Neural cell (in vitro differentiated cells): ENCODE results near the gene AGBL4. TPM values are rescaled to one million over a fixed set of nuclear protein-coding genes. Genes with fewer than 3 reads are reported as not detected.

ENCODE experiments used
- H2AFZ ChIP-seq: fragments of 200-600, 300-800 bp; sonication (generic), shearing (Covaris generic); 2 replicates; pipeline ENCODE4 v1.6.0; 2014; ENCODE audit warnings: low read depth, mild to moderate bottlenecking, antibody characterized with exemption, low read length, moderate library complexity
- H3F3A ChIP-seq: fragments of 200-600 bp; shearing (Covaris generic); 2 replicates; pipeline ENCODE4 v1.6.1; 2016; ENCODE audit warnings: mild to moderate bottlenecking, moderate library complexity, mixed read lengths, antibody characterized with exemption, low read length; ENCODE audit not compliant: insufficient read depth, poor library complexity, severe bottlenecking
- H3K27ac ChIP-seq: fragments of 200-600, 300-800 bp; sonication (generic), shearing (Covaris generic); 2 replicates; pipeline ENCODE4 v1.5.1; 2014; ENCODE audit warnings: mild to moderate bottlenecking, low read length, moderate library complexity
- H3K27me3 ChIP-seq: fragments of 300-800, 200-600 bp; sonication (generic), shearing (Covaris generic); 2 replicates; pipeline ENCODE4 v1.6.0; 2014; ENCODE audit warnings: mild to moderate bottlenecking, low read depth, low read length, moderate library complexity; ENCODE audit not compliant: insufficient read depth
- H3K36me3 ChIP-seq: fragments of 300-800, 200-600 bp; sonication (generic), shearing (Covaris generic); 2 replicates; pipeline ENCODE4 v1.5.1; 2014; ENCODE audit warnings: mild to moderate bottlenecking, antibody characterized with exemption, low read length, moderate library complexity; ENCODE audit not compliant: insufficient read depth
- H3K4me2 ChIP-seq: fragments of 300-800, 200-600 bp; sonication (generic), shearing (Covaris generic); 2 replicates; pipeline ENCODE4 v1.6.0; 2014; ENCODE audit warnings: mild to moderate bottlenecking, low read length
- H3K4me3 ChIP-seq: fragments of 300-800, 200-600 bp; sonication (generic), shearing (Covaris generic); 2 replicates; pipeline ENCODE4 v1.5.1; 2014; ENCODE audit warnings: mild to moderate bottlenecking, low read length, moderate library complexity
- H3K79me2 ChIP-seq: fragments of 200-600 bp; shearing (Covaris generic); replicated peaks from 2 replicates; pipeline ENCODE4 v1.6.0; 2014; ENCODE audit warnings: mild to moderate bottlenecking, low read length, moderate library complexity; ENCODE audit not compliant: insufficient read depth
- H3K9ac ChIP-seq: fragments of 300-800, 200-600 bp; sonication (generic), shearing (Covaris generic); 2 replicates; pipeline ENCODE4 v1.6.1; 2016; ENCODE audit warnings: mild to moderate bottlenecking, low read length, mixed read lengths
- H3K9me2 ChIP-seq: fragments of 200-600 bp; shearing (Covaris generic); 2 replicates; pipeline ENCODE4 v1.6.1; 2016; ENCODE audit warnings: mild to moderate bottlenecking, low read length, mixed read lengths; ENCODE audit not compliant: insufficient read depth
- H3K9me3 ChIP-seq: fragments of 200-600, 300-800 bp; sonication (generic), shearing (Covaris generic); 2 replicates; pipeline ENCODE4 v1.6.1; 2016; ENCODE audit warnings: mild to moderate bottlenecking, mixed run types, low read length, moderate library complexity, mixed read lengths
- H4K20me1 ChIP-seq: fragments of 200-600 bp; shearing (Covaris generic); 2 replicates; pipeline ENCODE4 v1.6.1; 2016; ENCODE audit warnings: mild to moderate bottlenecking, mixed run types; ENCODE audit not compliant: insufficient read depth
- EP300 ChIP-seq: fragments of 450-650 bp; conservative IDR thresholded peaks from 2 replicates; pipeline ENCODE4 v1.6.1; 2014; ENCODE audit warnings: antibody characterized with exemption, mild to moderate bottlenecking, moderate library complexity; ENCODE audit not compliant: poor library complexity, severe bottlenecking
- EZH2 ChIP-seq: fragments of 200-600, 300-800 bp; shearing (Covaris generic), sonication (generic); IDR thresholded peaks from 2 replicates; pipeline ENCODE4 v1.6.1; 2014; ENCODE audit warnings: antibody characterized with exemption, low read length, borderline replicate concordance, mild to moderate bottlenecking; ENCODE audit not compliant: insufficient read depth, poor library complexity, severe bottlenecking
- MXI1 ChIP-seq: fragments of 450-650 bp; conservative IDR thresholded peaks from 2 replicates; pipeline ENCODE4 v1.6.1; 2014; ENCODE audit warnings: antibody characterized with exemption, mild to moderate bottlenecking; ENCODE audit not compliant: poor library complexity, severe bottlenecking
- POLR2AphosphoS5 ChIP-seq: IDR thresholded peaks from 2 replicates; pipeline ENCODE4 v1.6.1; 2012
- RAD21 ChIP-seq: fragments of 450-650 bp; conservative IDR thresholded peaks from 2 replicates; pipeline ENCODE4 v1.6.1; 2014; ENCODE audit warnings: antibody characterized with exemption, mild to moderate bottlenecking, moderate library complexity
- SMC3 ChIP-seq: fragments of 450-650 bp; conservative IDR thresholded peaks from 2 replicates; pipeline ENCODE4 v1.6.1; 2014; ENCODE audit warnings: antibody characterized with exemption, mild to moderate bottlenecking, moderate library complexity; ENCODE audit not compliant: poor library complexity
- TAF1 ChIP-seq: IDR thresholded peaks from 2 replicates; pipeline ENCODE4 v1.6.1; 2012; ENCODE audit warnings: low read depth
- polyA plus RNA-seq: library from polyadenylated mRNA; depleted of rRNA; stranded (reverse); fragments of >200 nt; gene quantifications from 2 replicates; pipeline ENCODE4 v1.2.3, GENCODE V29; 2014
- TF ChIP-seq, protein P1 (sequence below): fragments of 450-650 bp; IDR thresholded peaks from 2 replicates; pipeline ENCODE4 v1.5.1; 2014; ENCODE audit warnings: antibody characterized with exemption, mild to moderate bottlenecking, moderate library complexity; ENCODE audit not compliant: poor library complexity, severe bottlenecking
- TF ChIP-seq, protein P2 (sequence below): IDR thresholded peaks from 2 replicates; pipeline ENCODE4 v1.6.1; 2012; ENCODE audit warnings: borderline replicate concordance

Gene AGBL4
- polyA plus RNA-seq, 1 donor from 2014 or later = 1.3 TPM

- H3F3A ChIP-seq = no peaks in the 10 kb centered on the region
- H3K27ac ChIP-seq = no peak overlapping the region
- no peaks in the 10 kb centered on the region for H3K9me2 ChIP-seq
- no peaks in the 10 kb centered on the region for H3K27me3 ChIP-seq
- no peak overlapping the region for H3K4me3 ChIP-seq
- no peak overlapping the region for H2AFZ ChIP-seq
- H3K9ac ChIP-seq = no peak overlapping the region
- no peaks in the 10 kb centered on the region for H3K9me3 ChIP-seq
- no peak for TF ChIP-seq EZH2
- TF ChIP-seq RAD21 = no peak
- no peak for TF ChIP-seq SMC3
- no peak for TF ChIP-seq TAF1
- no peak for TF ChIP-seq MXI1
- TF ChIP-seq, protein P1, sequence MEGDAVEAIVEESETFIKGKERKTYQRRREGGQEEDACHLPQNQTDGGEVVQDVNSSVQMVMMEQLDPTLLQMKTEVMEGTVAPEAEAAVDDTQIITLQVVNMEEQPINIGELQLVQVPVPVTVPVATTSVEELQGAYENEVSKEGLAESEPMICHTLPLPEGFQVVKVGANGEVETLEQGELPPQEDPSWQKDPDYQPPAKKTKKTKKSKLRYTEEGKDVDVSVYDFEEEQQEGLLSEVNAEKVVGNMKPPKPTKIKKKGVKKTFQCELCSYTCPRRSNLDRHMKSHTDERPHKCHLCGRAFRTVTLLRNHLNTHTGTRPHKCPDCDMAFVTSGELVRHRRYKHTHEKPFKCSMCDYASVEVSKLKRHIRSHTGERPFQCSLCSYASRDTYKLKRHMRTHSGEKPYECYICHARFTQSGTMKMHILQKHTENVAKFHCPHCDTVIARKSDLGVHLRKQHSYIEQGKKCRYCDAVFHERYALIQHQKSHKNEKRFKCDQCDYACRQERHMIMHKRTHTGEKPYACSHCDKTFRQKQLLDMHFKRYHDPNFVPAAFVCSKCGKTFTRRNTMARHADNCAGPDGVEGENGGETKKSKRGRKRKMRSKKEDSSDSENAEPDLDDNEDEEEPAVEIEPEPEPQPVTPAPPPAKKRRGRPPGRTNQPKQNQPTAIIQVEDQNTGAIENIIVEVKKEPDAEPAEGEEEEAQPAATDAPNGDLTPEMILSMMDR = no peak
- no peak for TF ChIP-seq EP300
- TF ChIP-seq POLR2AphosphoS5 = no peak
- TF ChIP-seq, protein P2, sequence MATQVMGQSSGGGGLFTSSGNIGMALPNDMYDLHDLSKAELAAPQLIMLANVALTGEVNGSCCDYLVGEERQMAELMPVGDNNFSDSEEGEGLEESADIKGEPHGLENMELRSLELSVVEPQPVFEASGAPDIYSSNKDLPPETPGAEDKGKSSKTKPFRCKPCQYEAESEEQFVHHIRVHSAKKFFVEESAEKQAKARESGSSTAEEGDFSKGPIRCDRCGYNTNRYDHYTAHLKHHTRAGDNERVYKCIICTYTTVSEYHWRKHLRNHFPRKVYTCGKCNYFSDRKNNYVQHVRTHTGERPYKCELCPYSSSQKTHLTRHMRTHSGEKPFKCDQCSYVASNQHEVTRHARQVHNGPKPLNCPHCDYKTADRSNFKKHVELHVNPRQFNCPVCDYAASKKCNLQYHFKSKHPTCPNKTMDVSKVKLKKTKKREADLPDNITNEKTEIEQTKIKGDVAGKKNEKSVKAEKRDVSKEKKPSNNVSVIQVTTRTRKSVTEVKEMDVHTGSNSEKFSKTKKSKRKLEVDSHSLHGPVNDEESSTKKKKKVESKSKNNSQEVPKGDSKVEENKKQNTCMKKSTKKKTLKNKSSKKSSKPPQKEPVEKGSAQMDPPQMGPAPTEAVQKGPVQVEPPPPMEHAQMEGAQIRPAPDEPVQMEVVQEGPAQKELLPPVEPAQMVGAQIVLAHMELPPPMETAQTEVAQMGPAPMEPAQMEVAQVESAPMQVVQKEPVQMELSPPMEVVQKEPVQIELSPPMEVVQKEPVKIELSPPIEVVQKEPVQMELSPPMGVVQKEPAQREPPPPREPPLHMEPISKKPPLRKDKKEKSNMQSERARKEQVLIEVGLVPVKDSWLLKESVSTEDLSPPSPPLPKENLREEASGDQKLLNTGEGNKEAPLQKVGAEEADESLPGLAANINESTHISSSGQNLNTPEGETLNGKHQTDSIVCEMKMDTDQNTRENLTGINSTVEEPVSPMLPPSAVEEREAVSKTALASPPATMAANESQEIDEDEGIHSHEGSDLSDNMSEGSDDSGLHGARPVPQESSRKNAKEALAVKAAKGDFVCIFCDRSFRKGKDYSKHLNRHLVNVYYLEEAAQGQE = no peak
- no peaks in the 10 kb centered on the region for H4K20me1 ChIP-seq
- H3K36me3 ChIP-seq = no peaks in the 10 kb centered on the region
- H3K79me2 ChIP-seq = no peaks in the 10 kb centered on the region
- no peak overlapping the region for H3K4me2 ChIP-seq
Observed at GRCh38 chr1:48684381-48684780, 1339.4 kb downstream of the AGBL4 start.

DNA sequence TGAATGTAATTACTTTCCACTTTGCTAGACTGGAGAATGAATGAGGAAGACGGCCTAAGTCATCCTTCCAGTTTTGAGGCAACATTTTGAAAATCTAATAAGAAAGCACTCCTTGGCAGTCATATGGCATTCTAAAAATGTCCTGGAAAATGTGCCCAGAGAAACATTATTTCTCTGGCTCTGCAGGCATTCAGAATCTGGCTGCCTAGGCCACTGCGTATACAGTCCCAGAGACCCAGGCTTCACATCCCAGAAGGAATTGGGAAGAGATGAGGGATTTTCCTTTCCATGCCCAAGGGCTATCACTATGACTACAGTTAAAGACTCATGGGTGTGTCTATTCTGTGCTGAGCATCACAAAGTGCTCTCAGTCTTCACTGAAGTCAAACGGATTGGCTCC lies 1339.9 kb downstream of the AGBL4 start:
- Histone ChIP-seq H3K36me3 (no peaks in the 10 kb centered on the region), H3K79me2 (no peaks in the 10 kb centered on the region), H3F3A (no peaks in the 10 kb centered on the region), H3K9me2 (no peaks in the 10 kb centered on the region), H3K9ac (no peak overlapping the region), H3K27me3 (no peaks in the 10 kb centered on the region), H2AFZ (no peak overlapping the region), H3K27ac (no peak overlapping the region), H3K9me3 (no peaks in the 10 kb centered on the region), H3K4me2 (no peak overlapping the region), H4K20me1 (no peaks in the 10 kb centered on the region), H3K4me3 (no peak overlapping the region)
- TF ChIP-seq, protein P2 = no peak
- TF ChIP-seq EP300 (no peak), MXI1 (no peak), TAF1 (no peak), POLR2AphosphoS5 (no peak), EZH2 (no peak), RAD21 (no peak), SMC3 (no peak)
- TF ChIP-seq, protein P1 = no peak
